K562 (cell line): Measurements from ENCODE around the gene PFDN4. TPM values are rescaled to one million over a fixed set of nuclear protein-coding genes. Genes with fewer than 3 reads are reported as not detected.
A peak's percentile ranks its signal among the peaks of the same experiment; 100 is the strongest.

ENCODE experiments used
- ATAC-seq: fragments of 200-7000 bp; cut with Tn5 transposase; 3 replicates; pipeline ENCODE4 v1.9.1; 2020; ENCODE audit warnings: moderate library complexity
- BruUV-seq: library from RNA; stranded (reverse); fragments of 400-500 nt; replicated peaks from 2 replicates; lab custom pipeline; 2021; lab: Mats Ljungman, UMichigan
- CTCF ChIA-PET: fragments of 300-600 bp; formaldehyde crosslinking; extraction: SDS; loops from one replicate; lab custom pipeline; 2021; ENCODE audit warnings: low intra/inter-chr PET ratio; lab: Yijun Ruan, JAX
- POLR2A ChIA-PET: fragments of 300-600, 350-650 bp; sonication (Branson Sonifier 250); formaldehyde crosslinking; extraction: SDS; loops from one replicate; lab custom pipeline; 2021; ENCODE audit warnings: antibody characterized with exemption, inconsistent platforms; lab: Yijun Ruan, JAX
- DNase-seq, 4 experiments: peaks; one replicate each; pipeline versions ENCODE4 v3.0.0 to v3.0.0-alpha.2; 2011 to 2018; ENCODE audit warnings: low spot score in 3 of 4, mixed read lengths in 3 of 4; ENCODE audit errors: extremely low read depth in 1 of 4
- FAIRE-seq: peaks from 2 replicates; lab custom pipeline; 2011; peaks lifted over from hg19 to GRCh38; lab: Jason Lieb, UNC
- H2AFZ ChIP-seq: 2 replicates; pipeline ENCODE4 v1.6.0; 2011; ENCODE audit warnings: low read depth, low read length, control low read depth, inconsistent platforms
- H3K27ac ChIP-seq: fragments of 200-600 bp; 3 replicates; pipeline ENCODE4 v1.8.0; 2011; ENCODE audit warnings: low read depth, mild to moderate bottlenecking, control low read depth, inconsistent platforms, low read length, moderate library complexity, mixed read lengths; ENCODE audit errors: extremely low read depth
- H3K27me3 ChIP-seq, 2 experiments: fragments of 300-600 bp in 1 of 2; 2 replicates in 1 of 2; 3 replicates in 1 of 2; pipeline versions ENCODE4 v1.6.0 to v1.8.0; 2011; ENCODE audit warnings: inconsistent platforms in 2 of 2, low read length in 2 of 2, mild to moderate bottlenecking in 1 of 2, mixed read lengths in 1 of 2, moderate library complexity in 1 of 2; ENCODE audit not compliant: control insufficient read depth in 2 of 2, insufficient read depth in 2 of 2
- H3K36me3 ChIP-seq: fragments of 300-600 bp; 3 replicates; pipeline ENCODE4 v1.8.0; 2011; ENCODE audit warnings: mild to moderate bottlenecking, low read length, inconsistent platforms; ENCODE audit not compliant: control insufficient read depth, insufficient read depth
- H3K4me1 ChIP-seq, 2 experiments: fragments of 200-600 bp in 1 of 2; replicated peaks in 1 of 2; 2 replicates in 1 of 2; 3 replicates in 1 of 2; pipeline versions ENCODE4 v1.5.1 to v1.8.0; 2011; ENCODE audit warnings: inconsistent platforms in 2 of 2, low read length in 2 of 2, mild to moderate bottlenecking in 1 of 2, mixed read lengths in 1 of 2, moderate library complexity in 1 of 2; ENCODE audit not compliant: control insufficient read depth in 2 of 2, insufficient read depth in 2 of 2
- H3K4me2 ChIP-seq: 2 replicates; pipeline ENCODE4 v1.6.1; 2011; ENCODE audit warnings: low read length, control low read depth, inconsistent platforms, mixed read lengths; ENCODE audit not compliant: insufficient read depth
- H3K4me3 ChIP-seq: fragments of 200-600 bp; sonication (generic), shearing (Covaris generic); 2 replicates; pipeline ENCODE4 v1.5.1; 2016; ENCODE audit warnings: control low read depth, inconsistent platforms
- H3K79me2 ChIP-seq: fragments of 200-600 bp; 3 replicates; pipeline ENCODE4 v1.8.0; 2011; ENCODE audit warnings: low read length, inconsistent platforms; ENCODE audit not compliant: control insufficient read depth, insufficient read depth
- H3K9ac ChIP-seq, 2 experiments: 2 replicates each; pipeline versions ENCODE4 v1.6.0 to v1.6.1; 2011; ENCODE audit warnings: low read depth in 2 of 2, low read length in 2 of 2, control low read depth in 1 of 2, inconsistent platforms in 1 of 2, mild to moderate bottlenecking in 1 of 2, mixed read lengths in 1 of 2; ENCODE audit not compliant: insufficient read depth in 1 of 2
- H3K9me1 ChIP-seq: one replicate; pipeline ENCODE4 v1.6.0; 2011; ENCODE audit warnings: inconsistent platforms, mild to moderate bottlenecking, low read length, moderate library complexity; ENCODE audit not compliant: control insufficient read depth, insufficient read depth
- H3K9me3 ChIP-seq: replicated peaks from 2 replicates; pipeline ENCODE4 v1.5.1; 2011; ENCODE audit warnings: low read depth, low read length, inconsistent platforms; ENCODE audit not compliant: control insufficient read depth, insufficient read depth
- H4K20me1 ChIP-seq: replicated peaks from 2 replicates; pipeline ENCODE4 v1.6.1; 2011; ENCODE audit warnings: low read length, inconsistent platforms, mixed read lengths; ENCODE audit not compliant: control insufficient read depth, insufficient read depth
- CCNT2 ChIP-seq: IDR thresholded peaks from 2 replicates; pipeline ENCODE4 v1.6.1; 2011; ENCODE audit warnings: borderline replicate concordance, low read depth, mild to moderate bottlenecking, moderate library complexity, mixed read lengths, low read length; ENCODE audit not compliant: insufficient read length; ENCODE audit errors: extremely low read depth
- MITF ChIP-seq: IDR thresholded peaks from 2 replicates; pipeline ENCODE4 v1.6.1; 2014; ENCODE audit warnings: antibody characterized with exemption
- ZNF318 ChIP-seq, 2 experiments: fragments of 450-650 bp; IDR thresholded peaks; 2 replicates each; pipeline ENCODE4 v1.6.1; 2016; ENCODE audit warnings: mild to moderate bottlenecking in 2 of 2, borderline replicate concordance in 1 of 2, low read depth in 1 of 2, moderate library complexity in 1 of 2
- WGBS: fragments of 100-300 bp; shearing (Covaris generic); methylation state at CpG from one replicate; pipeline ENCODE4 v1.1.6; 2016; ENCODE audit warnings: low coverage, mixed read lengths; ENCODE audit not compliant: insufficient coverage; ENCODE audit errors: missing lambda C conversion rate; 5-methylcytosine and 5-hydroxymethylcytosine counted together
- in situ Hi-C: fragments of 300-500 bp; cut with MboI; formaldehyde crosslinking; loops from 4 replicates; pipeline ENCODE4 v1.15.0; 2018; ENCODE audit warnings: inconsistent platforms, mixed read lengths
- intact Hi-C: fragments of 100-400 bp; cut with micrococcal nuclease; formaldehyde crosslinking; loops from 2 replicates; pipeline ENCODE4 v1.14.2; 2022
- polyA plus RNA-seq, 8 experiments: library from polyadenylated mRNA; depleted of rRNA in 4 of 8; stranded (reverse) in 5 of 8; unstranded in 3 of 8; fragments of >200 nt; fragmentation: Nextera tagmentation in 2 of 8; fragmentation: Illumina TruSeq in 1 of 8; extraction: Ambion mirVana in 2 of 8; extraction: Trizol in 1 of 8; gene quantifications; 2 replicates each; pipeline versions ENCODE4 v1.2.1 to v1.2.3, GENCODE V29; 2011 to 2014; ENCODE audit warnings: inconsistent platforms in 1 of 8, missing spikeins in 1 of 8
- total RNA-seq, 7 experiments: library from RNA; depleted of rRNA in 6 of 7; stranded (reverse); fragments of >200 nt in 6 of 7; fragmentation: Illumina TruSeq in 2 of 7; extraction: Trizol in 2 of 7; gene quantifications; 2 replicates each; pipeline versions ENCODE4 v1.2.1 to v1.2.3, GENCODE V29; 2011 to 2021; ENCODE audit warnings: low replicate concordance in 1 of 7
- TF ChIP-seq, protein P1 (sequence below), 3 experiments: fragments of 200-800 bp in 1 of 3; fragments of 250-450 bp in 1 of 3; fragments of 450-650 bp in 1 of 3; sonication (Bioruptor Pico) in 1 of 3; sonication (Bioruptor generic) in 1 of 3; formaldehyde crosslinking in 1 of 3; IDR thresholded peaks; 2 replicates each; pipeline versions ENCODE4 v1.6.1 to v1.8.0; 2016 to 2022; ENCODE audit warnings: mild to moderate bottlenecking in 2 of 3, missing genetic modification characterization in 2 of 3, missing compliant biosample characterization in 1 of 3, moderate library complexity in 1 of 3
- TF ChIP-seq, protein P2 (sequence below): sonication (generic); formaldehyde crosslinking; IDR thresholded peaks from 2 replicates; pipeline ENCODE4 v1.8.0; 2023; ENCODE audit warnings: mild to moderate bottlenecking, missing genetic modification reagents

PFDN4 gene
- total and polyA plus RNA-seq, 9 of the 15 experiments (the other 6 are each of a cell fraction or from before 2014, with no cell fraction given), result 60.1 to 214 (median 122) TPM

DNA sequence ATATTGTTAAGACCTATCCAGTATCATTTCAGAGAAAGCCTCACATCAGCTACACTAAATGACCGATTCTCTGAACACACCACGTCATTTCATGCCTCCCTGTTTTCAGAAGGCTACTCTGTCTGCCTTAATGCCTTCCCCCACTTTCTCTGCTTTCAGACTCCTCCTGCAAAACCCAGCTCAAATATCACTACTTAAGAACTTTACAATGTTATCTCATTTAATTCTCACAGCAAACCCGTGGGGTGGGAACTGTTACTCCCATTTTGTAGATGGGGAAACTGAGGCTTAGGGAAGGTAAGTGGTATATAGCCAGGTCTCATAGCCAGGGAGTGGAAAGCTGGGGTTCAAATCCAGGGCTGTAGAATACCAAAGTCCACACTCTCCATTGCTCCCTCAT lies 36.9 kb upstream of the PFDN4 start:
- ChIA-PET POLR2A (interaction anchor here (0.7 kb wide), 1 partner anchor 7 kb away, joined by 3 read pairs; no protein-coding TSS in a partner anchor), CTCF (no interaction called here)
- Histone ChIP-seq H3K27ac (no peak overlapping the region), H3K79me2 (no peaks in the 10 kb centered on the region), H3K4me3 (no peak overlapping the region), H3K9ac (no peak overlapping the region), H3K36me3 (no peaks in the 10 kb centered on the region), H3K4me2 (no peak overlapping the region), H2AFZ (no peak overlapping the region), H4K20me1 (no peaks in the 10 kb centered on the region), H3K9me3 (no peaks in the 10 kb centered on the region), H3K4me1 (peaks cover 0 to 13% of the 10 kb centered on the region in 2 experiments; a peak in 2 of 5 replicates), H3K9me1 (no peaks in the 10 kb centered on the region), H3K27me3 (peaks cover 46 to 55% of the 10 kb centered on the region in 2 experiments)
- 0% methylated on average over 3 of the region's 3 CpGs for WGBS
- FAIRE-seq (no peak), ATAC-seq (no peak), DNase-seq (no peak)
- no TSS peak for BruUV-seq
- intact Hi-C loops, result no loop called here
- in situ Hi-C loops, result no loop called here
- no peak for TF ChIP-seq CCNT2
- TF ChIP-seq MITF, result no peak
- no peak for TF ChIP-seq ZNF318 (IDR thresholded peaks at IDR 0.05; ENCODE audit: borderline replicate concordance in 1 of 2, low read depth in 1 of 2)
- TF ChIP-seq, protein P1, sequence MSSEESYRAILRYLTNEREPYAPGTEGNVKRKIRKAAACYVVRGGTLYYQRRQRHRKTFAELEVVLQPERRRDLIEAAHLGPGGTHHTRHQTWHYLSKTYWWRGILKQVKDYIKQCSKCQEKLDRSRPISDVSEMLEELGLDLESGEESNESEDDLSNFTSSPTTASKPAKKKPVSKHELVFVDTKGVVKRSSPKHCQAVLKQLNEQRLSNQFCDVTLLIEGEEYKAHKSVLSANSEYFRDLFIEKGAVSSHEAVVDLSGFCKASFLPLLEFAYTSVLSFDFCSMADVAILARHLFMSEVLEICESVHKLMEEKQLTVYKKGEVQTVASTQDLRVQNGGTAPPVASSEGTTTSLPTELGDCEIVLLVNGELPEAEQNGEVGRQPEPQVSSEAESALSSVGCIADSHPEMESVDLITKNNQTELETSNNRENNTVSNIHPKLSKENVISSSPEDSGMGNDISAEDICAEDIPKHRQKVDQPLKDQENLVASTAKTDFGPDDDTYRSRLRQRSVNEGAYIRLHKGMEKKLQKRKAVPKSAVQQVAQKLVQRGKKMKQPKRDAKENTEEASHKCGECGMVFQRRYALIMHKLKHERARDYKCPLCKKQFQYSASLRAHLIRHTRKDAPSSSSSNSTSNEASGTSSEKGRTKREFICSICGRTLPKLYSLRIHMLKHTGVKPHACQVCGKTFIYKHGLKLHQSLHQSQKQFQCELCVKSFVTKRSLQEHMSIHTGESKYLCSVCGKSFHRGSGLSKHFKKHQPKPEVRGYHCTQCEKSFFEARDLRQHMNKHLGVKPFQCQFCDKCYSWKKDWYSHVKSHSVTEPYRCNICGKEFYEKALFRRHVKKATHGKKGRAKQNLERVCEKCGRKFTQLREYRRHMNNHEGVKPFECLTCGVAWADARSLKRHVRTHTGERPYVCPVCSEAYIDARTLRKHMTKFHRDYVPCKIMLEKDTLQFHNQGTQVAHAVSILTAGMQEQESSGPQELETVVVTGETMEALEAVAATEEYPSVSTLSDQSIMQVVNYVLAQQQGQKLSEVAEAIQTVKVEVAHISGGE (CRISPR knock-in tag; IDR thresholded peaks at IDR 0.05), result peak in 1 of 3 experiments; percentile 54; a peak in 1 of 6 replicates
- TF ChIP-seq, protein P2, sequence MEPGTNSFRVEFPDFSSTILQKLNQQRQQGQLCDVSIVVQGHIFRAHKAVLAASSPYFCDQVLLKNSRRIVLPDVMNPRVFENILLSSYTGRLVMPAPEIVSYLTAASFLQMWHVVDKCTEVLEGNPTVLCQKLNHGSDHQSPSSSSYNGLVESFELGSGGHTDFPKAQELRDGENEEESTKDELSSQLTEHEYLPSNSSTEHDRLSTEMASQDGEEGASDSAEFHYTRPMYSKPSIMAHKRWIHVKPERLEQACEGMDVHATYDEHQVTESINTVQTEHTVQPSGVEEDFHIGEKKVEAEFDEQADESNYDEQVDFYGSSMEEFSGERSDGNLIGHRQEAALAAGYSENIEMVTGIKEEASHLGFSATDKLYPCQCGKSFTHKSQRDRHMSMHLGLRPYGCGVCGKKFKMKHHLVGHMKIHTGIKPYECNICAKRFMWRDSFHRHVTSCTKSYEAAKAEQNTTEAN, result no peak
